Activated CD4-positive, alpha-beta T cell treated with anti-CD3 and anti-CD28 coated beads, Interleukin-10, Interleukin-2, amounts not matched to agents 100 ng/mL and 50 ng/mL, durations not matched to agents 16 hours and 8 hours (primary cell): ENCODE results near the gene SMPD3.
A peak's percentile ranks its signal among the peaks of the same experiment; 100 is the strongest.
"Not testable (repeated sequence)": the region's sequence is repeated elsewhere in the genome, so short reads cannot be mapped to it uniquely, and the experiment has no call there.

Experiments
- DNase-seq: peaks from one replicate; pipeline ENCODE4 v3.0.0-alpha.2; 2020

Gene SMPD3

DNA sequence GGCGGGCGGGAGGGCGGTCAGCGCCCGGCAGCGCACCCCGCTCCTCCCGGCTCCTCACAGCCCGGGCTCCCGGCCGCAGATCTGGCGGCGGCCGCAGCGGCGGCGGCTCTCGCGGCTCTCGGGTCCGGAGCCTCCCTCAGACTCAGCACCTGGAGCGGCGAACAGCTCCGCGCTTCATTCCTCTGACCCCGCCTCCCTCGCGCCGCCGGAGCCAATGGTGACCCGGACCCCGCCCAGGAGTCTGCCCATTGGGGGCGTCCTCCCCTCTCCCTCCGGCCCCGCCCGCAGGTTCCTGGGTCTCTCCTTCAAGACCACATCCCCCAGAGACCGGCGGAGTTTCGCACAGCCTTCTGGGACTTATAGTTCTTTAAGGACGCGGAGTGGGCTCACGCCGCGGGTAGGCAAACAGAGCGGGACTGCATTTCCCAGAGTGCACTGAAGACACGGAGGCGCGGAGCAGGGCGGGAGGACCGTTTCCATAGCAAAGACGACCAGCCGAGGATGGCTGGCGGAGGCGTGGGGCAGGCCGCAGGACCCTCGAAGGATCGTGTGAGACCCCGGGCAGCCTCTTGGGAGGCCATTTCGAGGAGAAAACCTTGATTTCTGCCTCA lies at the start of gene SMPD3:
Gene SMPD3 (minus strand): TSS at position 149 of the 611 bp plus-strand sequence. CDS start 76,327 bp downstream, outside the sequence.
- peak; percentile 99 for DNase-seq

GRCh38 chr16:68496689-68497088 lies 48.4 kb upstream of the SMPD3 start:
- no peak for DNase-seq

DNA sequence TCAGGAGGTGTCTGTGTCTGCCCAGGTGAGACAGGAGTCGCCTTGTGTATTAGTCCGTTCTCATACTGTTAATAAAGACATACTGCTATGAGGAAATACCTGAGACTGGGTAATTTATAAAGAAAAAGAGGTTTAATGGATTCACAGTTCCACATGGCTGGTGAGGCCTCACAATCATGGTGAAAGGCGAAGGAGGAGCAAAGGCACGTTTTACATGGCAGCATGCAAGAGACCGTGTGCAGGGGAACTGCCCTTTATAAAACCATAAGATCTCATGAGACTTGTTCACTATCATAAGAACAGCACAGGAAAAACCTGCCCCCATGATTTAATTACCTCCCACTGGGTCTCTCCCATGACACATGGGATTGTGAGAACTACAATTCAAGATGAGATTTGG lies 46.0 kb upstream of the SMPD3 start:
- DNase-seq = not testable (repeated sequence)

GRCh38 chr16:68493412-68494070 lies 45.2 kb upstream of the SMPD3 start:
- no peak for DNase-seq

GRCh38 chr16:68492543-68493411 lies 44.5 kb upstream of the SMPD3 start:
- DNase-seq = no peak

DNA sequence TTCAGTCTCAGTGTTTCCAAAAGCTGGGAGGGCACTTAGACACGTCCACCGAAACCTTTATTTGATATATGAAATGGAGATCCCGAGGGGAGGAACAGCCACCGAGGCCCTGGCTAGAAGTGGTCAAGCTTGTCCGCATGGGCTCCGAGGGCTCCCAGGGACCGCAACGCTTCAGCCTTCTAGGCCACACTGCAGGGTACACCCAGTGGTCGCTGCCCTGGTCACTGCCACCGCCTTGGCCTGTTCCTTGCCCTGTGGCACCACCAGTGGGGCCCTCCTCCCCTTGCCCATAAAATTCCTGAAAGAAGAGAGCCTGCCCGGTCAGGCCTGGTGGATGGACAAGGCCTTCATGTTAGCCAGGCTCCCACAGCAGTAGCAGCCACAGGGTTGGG lies 43.8 kb upstream of the SMPD3 start:
- no peak for DNase-seq

GRCh38 chr16:68491576-68491950 lies 43.3 kb upstream of the SMPD3 start:
- no peak for DNase-seq

- DNase-seq = no peak
These were observed 42.7 kb upstream of the SMPD3 start for GRCh38 chr16:68490829-68491575.

GRCh38 chr16:68490358-68490757 lies 42.0 kb upstream of the SMPD3 start:
- DNase-seq = no peak

DNA sequence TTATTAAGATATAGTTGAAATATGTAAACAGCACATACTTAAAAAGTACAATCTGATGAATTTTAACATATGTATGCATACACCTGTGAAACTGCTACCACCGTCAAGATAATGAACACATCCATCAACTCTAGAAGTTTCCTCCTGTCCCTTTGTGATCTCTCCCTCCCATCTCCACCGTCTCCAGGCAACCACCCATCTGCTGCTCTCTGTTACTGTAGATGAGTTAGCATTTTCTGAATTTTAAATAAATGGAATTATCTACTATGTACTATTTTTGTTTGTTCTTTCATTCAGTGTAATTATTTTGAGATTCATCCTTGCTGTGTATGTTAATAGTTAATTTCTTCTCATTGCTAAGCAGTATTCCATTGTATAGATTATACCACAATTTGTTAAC lies 40.2 kb upstream of the SMPD3 start:
- no peak for DNase-seq

DNA sequence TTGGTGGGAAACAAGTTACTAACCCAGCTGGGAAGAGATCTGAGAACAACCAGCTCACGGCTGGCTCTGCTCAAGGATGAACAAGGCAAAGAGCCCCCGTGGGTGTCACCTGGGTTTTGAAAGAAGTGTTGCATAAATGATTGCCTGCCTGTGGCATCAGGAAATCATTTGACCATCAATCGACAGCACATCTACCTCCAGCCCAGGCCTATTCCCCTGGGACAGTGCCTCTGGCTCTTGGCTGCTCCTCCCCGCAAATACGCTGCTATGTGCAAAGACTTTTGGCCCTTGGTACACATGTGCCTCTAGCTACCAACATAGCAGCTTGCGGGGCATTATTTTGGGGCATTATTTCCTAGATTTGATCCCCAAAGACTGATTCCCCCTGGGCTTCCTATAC lies 39.4 kb upstream of the SMPD3 start:
- no peak for DNase-seq

GRCh38 chr16:68487203-68487514 lies 38.9 kb upstream of the SMPD3 start:
- no peak for DNase-seq

GRCh38 chr16:68486502-68487202 lies 38.3 kb upstream of the SMPD3 start:
- no peak for DNase-seq

DNA sequence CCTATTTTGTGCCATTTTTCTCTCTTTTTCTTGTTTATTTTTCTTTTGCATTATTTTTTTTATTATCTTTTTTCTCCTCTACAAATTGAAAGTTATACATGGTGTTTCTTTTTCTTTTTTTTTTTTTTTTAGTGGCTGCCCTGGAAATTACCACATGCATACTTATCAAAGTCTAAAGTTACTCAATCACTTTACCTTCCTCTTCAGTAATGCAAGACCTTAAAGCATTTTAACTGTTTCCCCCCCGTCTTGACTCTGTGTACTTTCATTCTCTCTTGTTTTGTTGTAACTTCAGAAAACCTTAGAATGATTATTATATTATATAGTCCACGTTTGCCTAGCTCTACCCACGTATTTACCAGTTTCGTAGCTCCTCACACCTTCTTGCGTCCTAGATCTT lies 33.3 kb upstream of the SMPD3 start:
- no peak for DNase-seq

GRCh38 chr16:68480084-68480995 lies 32.0 kb upstream of the SMPD3 start:
- no peak for DNase-seq

- DNase-seq = no peak
These were observed 31.0 kb upstream of the SMPD3 start for GRCh38 chr16:68479271-68479670.

DNA sequence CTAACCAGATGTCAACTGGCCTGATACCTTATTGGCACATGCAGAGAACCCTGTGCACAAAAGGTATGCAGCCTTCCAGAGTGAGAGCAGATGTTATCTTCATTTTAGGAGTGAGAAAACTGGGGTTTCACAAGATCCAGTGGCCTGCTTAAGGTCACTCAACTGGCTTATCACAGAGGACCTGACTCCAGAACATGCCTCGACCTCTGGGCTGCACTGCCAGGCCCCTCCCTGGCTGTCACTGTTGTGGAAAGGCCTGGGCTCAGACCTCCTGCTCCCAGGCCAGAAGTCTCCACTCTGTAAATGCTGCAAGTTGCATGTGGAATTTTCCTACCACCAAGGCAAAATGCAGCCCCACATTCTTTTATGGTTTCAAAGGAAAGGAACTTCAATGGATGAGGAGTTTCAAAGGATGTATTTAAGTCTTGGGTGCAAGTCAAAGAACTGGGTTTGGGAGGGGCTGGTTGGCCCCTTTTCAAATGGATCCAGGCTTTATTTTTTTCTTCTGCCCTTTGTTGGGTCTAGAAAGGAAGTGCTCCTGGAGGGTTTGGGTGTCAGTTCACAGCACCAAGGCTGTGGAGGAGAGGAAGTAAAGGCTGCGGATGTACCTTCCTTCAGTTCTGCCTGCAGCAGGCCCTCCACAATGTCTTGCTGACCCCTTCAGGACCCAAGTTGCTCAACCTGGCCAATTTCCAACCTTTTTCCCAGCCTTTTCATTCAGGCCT lies 30.4 kb upstream of the SMPD3 start:
- DNase-seq = no peak

- no peak for DNase-seq
These were observed 26.8 kb upstream of the SMPD3 start for GRCh38 chr16:68475071-68475470.

- no peak for DNase-seq
These were observed 25.2 kb upstream of the SMPD3 start for GRCh38 chr16:68473358-68474070.

- DNase-seq = no peak
These were observed 24.3 kb upstream of the SMPD3 start for GRCh38 chr16:68472581-68472980.
